HG03442 (cell line): ENCODE results near the gene CDH20.

Source experiments
- ATAC-seq: cut with Tn5 transposase; IDR thresholded peaks from one replicate; pipeline ENCODE4 v1.9.1; 2021; ENCODE audit warnings: mild to moderate bottlenecking, moderate library complexity; ENCODE audit not compliant: unreplicated experiment

CDH20 gene

DNA sequence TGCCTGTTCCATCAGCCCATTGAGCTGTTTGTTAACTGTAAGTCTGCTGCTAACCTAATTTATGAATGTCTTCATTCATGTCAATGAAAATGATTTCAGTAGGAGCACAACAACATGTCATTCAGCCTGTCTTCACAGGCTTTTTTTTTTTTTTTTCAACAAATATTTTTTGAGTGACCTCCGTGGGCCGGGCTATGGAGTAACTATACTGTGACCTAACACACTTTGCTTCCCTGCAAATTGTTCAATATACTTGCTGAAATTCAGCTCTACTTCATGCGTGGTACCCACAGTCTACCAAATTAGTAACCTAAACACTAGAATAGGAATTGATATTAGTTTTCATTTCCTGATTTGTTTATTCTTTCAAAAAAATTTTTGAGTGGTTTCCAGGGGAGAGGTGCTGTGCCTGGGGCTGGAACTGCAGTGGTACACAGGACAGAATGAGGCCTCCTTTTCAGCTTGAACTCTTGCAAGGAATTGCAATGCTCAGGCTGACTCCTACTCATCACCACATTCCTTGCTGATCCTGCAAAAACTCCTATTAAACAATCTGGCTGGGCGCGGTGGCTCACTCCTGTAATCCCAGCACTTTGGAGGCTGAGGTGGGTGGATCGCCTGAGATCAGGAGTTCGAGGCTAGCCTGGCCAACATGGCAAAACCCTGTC lies 87.1 kb downstream of the CDH20 start:
- no peak for ATAC-seq

DNA sequence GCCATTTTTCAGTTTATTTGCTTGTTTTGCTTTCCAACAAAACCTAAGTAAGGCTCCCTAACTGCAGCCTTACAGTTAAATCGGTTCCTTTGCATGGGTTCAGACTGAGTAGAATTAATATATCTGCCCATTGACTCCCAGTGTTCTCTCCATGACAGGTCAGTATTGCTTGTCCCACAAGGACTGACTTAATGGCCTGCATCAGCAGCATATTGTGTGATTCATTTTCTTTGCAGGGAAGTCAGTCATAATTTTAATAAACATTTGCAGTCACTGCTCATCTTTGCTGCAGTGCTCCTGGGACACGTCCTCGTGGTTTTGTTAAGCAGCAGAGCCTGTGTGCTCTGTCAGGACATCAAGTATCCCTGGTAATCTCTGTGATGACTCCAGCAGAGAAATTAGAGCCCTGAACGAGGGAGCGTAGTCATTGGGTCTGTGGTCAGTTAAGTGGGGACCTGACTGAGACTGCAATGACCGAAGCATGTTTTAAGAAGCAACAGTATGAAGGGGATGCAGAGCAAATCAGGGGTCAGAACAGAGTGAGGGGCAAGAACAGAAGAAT lies 93.3 kb downstream of the CDH20 start:
- ATAC-seq, result no peak

DNA sequence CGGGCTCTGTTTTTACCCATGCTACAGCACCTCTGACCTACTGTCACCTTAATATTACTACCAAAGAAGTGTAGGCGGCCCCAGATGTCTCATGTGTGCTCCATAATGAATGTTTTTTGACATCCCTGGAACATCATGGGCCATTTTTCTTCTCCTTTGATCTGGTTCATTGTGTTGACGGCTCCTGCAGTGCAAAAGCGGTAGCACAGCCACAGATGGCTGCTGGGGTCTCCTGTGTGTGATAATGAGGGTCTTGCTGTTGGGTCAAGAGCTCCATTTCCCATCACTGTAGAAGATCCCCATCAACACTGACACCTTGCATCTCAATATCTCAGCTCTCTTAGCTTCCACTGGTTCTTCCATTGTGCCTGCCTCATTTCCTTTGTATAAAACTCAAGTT lies 95.0 kb downstream of the CDH20 start:
- ATAC-seq, result no peak

DNA sequence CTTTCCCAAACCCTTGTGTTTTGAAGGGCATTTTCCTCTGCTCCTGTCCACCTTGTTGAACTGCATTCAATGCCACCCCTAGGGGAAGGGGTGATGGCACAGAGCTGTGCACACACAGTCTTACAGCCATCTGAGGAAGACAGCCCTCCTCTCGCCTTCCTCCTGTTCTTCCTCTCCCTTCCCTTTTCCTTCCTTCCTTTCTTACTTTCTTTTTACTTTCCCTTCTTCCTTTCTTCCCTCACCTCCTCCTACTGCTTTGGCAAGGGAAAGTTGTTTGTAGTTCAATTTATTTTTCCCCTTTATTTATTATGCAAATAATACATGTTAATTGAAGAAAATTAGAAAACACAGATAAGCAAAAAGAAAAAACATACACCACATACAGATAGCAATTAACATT lies 99.4 kb downstream of the CDH20 start:
- ATAC-seq, result no peak

DNA sequence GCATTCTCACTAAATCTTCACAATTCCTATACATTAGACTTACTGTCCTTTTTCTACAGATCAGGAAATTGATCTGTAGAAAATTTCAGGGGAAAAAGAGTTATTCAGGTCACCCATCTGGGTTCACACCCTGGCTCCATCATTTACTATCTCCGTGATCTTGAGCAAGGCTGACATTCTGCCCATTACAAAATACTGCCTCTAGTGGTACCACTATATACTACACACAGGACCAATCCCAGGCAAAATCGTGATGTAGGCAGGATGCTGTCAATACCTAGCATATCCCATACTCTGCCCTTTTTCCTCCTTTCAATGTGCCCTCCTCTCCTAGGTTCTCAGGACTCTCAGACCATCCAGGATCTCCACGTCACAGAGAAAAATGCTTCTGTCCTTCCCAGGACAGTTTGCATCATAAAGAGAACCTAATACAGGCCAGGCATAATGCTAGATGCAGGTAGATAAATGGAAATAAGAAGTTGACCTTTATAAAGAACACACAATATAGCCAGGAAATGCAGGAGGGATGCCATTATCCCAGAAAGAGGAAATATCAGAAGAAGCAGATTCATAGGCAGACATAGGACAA lies 101.9 kb downstream of the CDH20 start:
- ATAC-seq, result peak; percentile 94

DNA sequence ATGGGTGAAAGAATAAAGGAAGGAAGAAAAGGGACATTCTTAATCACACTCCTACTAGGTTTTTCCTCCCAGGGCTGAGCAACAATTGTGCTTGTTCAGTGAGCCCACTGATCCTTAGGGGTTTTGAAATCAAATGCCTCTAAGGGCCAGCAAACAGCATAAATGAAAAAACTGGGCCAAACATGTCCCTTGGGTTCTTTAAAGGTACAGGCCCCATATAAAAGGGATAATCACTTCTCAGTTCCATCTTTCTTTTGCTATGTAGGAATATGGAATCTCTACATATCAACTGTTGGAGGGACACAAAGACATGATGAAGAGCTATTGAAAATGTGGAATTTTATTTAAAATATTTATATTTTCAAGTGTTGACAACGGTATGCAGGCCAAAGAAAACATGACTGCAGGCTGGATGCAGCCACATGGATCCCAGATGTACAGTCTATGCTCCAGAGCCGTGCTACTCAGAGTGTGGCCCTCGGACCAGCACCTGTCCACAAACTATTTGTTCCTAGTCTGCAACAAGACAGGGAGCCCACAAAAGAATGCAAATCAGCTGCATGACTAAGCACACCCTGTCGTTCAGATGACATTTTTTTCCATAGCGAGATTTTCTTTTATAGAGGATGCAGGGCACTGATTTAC lies 110.0 kb downstream of the CDH20 start:
- ATAC-seq, result no peak

DNA sequence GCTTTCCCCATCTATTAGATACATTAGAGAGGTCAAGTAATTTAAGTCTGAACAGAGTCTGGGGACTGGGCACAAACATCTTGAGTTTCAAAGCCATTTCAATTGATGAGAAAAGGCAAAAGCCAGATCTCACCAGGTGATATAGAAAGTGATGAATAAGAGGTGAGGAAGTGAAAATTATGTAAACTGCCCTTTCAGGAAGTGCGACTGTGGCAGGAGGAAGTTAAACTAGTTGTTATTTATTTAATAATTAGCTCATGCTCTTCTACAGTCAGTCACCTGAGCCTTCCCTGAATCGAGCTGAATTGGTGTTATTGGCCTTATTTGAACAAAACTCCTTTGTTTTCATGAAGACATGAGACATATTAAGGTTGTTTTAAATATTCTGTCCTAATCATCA lies 115.1 kb downstream of the CDH20 start:
- no peak for ATAC-seq

DNA sequence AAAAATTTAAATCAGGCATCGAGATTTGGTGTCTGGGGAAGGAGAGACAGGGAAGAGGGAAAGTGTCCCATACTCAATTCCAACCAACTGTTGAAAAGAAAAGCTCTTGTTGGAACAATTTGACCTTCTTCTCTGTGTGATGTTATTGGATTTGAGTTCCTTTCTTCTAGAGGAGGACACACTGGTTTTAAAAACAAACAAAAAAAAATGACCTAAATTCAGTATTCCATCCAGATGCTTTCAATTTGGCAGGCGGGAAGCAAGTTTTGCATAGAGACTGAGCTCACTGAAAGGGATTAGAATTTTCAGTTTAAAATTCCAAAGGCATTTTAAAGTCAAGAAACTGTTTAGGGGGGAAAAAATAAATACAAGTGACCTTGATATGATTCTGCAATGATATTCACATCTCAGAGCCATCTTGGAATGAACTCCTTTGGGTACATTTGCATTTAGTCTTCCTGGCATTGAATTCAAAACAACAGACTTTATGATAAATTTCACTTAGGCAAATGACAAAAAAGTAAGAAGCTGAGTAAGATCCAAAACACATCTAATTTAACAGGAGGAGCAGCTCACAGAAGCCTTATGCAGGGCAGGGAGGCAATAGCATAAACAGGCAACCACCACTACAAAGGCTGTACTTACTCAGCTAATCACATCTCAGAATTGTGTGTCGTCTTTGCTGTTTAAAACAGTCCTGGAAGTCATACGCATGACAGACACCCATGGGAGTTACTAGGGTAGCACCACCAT lies 126.8 kb downstream of the CDH20 start:
- ATAC-seq, result no peak

DNA sequence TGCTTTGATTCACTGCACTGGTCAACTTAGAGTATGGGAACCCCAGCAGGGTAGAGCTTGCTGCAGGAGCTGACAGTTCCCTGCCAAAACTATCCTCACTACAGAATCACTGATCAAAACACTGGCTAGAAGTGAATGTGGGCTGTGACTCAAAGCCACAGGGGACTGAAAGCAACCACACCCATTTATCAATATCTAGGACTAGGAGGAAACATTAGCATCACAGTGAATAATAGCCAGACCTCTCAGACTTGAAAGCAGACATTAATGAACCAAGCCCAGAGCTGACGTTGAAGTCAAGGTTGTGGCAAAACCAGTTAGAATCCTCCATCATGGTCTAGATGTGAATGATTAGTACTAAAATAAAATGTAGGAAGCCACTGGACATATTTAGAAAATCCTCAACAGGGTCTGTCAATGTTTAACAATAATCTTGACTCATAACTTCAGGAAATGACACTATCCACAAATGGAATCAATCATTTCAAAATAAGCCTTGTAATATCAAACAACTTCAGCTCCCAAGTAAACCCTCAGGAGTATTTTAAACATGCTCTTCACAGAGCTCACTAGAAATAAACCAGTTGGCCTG lies 131.4 kb downstream of the CDH20 start:
- no peak for ATAC-seq

DNA sequence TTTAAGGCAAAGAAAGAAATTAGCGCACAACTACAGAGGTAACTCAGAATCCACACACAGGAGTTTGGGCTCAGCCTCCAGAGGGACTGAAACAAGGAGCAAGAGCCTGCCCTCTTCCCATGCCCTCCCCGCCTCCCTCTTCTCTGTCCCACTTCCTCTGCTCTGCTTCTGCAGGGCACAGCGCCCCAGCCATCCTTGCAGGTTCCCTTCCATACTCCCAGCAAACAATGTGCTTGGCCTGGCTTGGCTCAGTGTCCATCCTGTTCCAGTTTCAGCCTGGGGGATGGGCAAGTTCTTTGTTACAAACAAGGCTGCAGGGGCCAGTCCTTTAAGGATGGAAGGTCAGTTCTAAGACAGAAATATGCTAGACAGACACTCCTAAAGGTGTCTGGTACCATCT lies 133.5 kb downstream of the CDH20 start:
- no peak for ATAC-seq

DNA sequence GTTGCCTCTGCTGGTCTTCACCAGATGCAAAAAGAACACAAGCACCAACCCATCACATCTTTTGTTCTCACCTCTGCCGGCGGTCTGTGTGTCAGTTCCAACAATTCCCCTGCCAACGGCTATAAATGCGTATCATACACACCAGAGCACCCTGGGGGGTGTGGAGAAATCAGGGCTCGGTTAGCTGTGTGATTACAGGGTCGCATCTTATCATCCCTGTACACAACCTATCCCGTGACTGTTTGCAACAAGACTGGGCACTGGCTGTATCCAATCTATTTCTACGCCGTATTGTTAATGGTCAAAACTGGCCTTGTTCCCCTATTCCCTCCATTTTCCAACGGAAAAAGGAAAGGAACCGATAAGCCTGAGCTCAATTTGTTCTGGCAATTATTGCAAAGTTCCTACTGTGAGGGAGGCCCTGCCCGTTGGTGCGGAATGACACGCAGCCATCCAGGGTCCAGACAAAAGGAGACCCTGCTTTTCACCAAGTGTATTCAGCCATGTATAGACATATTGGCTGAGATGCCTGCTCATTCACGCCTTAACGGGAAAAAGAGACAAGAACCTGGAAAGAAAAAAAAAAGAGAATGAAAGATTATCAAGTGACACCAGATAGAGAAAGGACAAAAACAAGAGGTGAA lies 136.9 kb downstream of the CDH20 start:
- no peak for ATAC-seq

DNA sequence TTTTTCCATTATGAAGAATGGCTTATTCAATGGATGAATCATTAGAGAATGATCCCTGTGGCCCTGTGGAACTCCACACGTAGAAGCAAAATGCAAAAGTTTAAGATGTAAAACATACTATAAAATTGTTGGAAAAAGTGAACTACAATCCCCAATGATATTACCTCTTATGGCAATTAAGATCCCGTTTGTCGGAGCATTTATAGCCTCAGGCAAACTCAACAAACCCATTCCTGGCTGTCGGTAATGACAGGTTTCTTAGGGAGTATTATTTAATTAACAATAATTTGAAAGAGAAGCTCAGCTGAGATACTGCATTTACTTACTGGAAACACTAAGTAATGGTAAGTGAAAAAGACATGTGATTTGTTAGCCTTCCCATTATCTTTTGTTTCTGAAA lies 138.3 kb downstream of the CDH20 start:
- no peak for ATAC-seq

DNA sequence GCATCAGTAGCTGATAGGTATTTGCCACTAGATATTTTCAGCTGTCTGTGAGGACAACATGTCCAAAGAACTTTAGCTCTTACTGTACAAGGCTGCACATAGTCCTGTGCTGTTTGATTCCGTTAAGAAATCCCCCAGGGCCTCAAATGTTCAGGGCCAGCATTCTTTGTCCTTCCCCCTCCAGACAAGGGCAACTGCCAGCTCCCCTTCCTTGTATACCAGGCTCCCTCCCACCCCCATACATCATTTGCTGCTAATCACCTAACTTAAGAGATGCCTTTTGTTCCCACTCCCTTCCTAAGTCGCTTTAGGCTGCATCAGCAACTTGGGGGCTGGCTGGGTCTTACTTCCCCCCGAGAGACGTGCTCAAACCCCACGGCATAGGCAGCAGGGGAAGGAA lies 138.7 kb downstream of the CDH20 start:
- ATAC-seq, result no peak

DNA sequence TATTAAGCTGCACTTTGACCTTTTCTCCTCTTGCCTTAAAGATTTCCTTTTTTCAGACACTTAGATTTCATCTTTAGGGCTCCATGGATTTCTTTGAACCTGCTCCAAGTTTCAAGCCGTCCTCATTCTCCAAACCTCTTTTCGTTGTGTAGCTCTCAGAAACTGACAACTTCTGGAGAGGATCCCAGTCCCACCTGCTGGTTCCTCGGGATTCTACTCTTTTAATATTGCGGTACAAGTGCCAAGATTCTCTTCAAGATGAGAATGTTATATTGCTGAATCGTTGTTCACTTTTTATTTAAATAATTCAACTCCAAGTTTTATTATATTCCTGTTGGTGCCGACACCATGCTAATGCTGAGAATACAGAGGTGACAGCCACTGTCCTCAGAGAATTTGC lies 141.1 kb downstream of the CDH20 start:
- no peak for ATAC-seq

DNA sequence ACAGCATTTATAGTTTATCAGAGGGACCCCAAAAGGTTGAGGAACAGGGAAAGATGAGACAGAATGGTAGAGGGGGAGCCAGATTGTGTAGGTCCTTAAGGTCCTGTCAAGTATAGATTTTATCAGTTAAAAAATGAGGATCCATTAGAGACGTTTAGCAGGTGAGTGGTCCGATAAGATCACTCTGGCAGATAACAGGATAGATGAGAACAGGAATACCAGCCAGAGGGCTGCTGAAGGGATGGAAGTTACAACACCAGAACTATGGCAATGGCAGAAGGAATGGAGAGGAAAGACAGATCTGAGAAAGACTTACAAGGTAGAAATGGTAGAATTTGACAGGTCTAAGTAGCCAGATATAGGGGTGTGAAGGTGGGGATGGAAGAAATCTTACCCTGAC lies 141.7 kb downstream of the CDH20 start:
- ATAC-seq, result no peak

DNA sequence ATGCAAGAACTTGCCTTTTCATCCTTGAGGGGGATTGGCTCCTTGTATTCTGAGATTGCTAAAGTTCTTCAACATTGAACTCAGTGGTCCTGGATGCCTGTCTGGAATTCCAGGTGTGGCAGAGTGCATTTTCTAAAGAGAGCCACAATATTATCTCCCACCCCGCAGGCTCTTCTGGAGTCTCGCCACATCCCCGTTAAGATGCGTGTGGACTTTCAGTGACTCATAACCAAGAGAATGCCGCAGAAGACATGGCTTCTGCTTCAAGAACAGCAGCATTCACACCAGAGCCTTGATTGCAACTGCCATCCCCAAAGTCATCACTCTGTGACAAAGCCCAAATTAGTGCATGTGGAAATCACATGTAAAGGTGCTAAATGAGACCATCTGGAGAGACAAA lies 142.7 kb downstream of the CDH20 start:
- no peak for ATAC-seq

DNA sequence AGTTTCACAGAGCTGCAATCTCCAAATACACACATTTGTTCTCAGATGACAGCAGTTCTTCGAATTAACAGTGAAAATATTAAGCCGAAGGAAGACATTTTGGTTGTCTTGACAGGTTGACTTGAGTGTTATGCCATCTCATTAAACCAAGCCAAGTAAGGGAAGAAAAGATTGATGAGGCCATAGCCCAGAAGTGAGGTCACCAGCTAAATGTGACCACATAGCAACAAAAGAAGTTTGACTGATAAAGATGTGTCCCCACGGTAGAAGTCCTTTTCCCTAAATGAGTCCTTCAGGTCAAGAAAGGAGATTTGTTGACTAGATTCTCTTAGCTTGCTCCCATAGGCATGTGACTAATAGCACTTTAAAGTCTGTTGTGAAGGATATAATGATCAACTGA lies 156.1 kb downstream of the CDH20 start:
- no peak for ATAC-seq

DNA sequence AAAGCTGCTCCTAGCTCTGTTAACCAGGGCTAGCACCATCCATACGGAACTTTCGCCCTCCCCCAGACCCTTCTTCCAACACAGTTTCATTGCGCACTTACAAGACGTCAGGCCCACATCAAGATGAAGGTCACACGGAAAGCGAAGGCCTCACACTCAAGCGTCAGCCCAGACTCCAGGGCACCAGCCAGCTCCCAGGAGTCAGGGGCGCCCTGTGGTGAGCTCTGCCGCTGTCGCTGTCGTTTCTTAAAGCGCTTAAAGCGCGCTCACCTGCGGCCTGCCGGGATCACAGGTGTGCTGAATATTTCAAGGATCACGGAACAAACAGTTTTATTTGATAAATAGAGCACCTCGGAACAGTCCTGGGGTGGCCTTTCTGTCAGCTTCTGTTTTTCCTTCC lies 163.1 kb downstream of the CDH20 start:
- no peak for ATAC-seq

DNA sequence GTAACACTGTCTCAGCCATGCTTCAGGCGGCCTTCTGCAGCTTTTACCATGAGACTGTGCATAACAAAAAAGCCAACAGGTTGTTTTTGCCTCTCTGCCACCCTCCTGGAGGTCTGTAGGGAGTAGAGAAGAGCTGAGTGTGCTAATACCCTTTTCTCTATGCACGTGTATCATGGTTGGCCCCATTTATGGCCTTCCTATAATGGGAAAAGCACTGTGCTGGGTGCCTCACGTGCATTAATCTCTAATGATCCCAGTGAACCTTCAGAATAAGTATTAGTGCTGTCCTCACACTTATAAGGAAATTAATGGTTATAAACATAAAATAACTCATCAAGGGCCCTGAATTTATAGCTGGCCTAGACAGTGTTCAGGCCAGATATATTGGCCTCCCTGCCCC lies 164.2 kb downstream of the CDH20 start:
- ATAC-seq, result no peak

DNA sequence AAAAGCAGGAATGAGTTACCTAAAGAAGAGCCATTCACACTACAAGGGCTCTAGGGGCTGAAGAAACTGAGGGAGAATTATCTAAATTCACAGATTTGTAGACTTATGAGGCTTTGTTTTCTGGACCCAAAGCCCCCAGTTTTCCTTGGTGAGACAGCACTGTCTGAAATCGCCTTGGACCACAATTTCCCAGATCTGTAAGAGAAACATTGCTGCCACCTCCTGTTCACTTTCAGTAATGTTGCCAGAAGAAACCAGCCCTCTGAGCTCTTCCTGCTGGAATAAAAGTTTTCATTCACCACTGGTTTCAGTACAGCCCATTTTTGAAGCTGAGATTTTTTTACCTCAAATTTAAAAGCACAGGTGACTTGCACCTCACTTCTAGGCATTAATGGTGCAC lies 169.2 kb downstream of the CDH20 start:
- peak; percentile 76 for ATAC-seq

DNA sequence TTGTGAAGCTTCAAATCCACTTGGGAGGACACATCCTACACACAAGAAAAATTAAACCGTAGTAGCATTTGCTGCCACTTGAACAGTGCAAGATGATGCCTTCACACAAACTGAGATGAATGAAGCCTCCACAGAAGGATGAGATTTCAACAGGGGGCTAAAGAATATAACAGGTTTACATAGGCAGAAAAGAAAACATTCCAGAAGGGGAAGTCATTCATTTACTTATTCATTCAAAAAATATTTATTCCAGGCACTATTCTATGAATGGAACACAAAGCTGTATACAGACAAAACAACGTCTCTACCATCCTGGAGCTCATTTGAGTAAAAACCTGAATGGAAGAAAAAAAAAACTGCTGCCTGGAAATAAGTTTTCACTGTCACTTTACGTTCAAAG lies 170.5 kb downstream of the CDH20 start:
- ATAC-seq, result no peak
